ENCODE data around the gene GADD45G.

DNA sequence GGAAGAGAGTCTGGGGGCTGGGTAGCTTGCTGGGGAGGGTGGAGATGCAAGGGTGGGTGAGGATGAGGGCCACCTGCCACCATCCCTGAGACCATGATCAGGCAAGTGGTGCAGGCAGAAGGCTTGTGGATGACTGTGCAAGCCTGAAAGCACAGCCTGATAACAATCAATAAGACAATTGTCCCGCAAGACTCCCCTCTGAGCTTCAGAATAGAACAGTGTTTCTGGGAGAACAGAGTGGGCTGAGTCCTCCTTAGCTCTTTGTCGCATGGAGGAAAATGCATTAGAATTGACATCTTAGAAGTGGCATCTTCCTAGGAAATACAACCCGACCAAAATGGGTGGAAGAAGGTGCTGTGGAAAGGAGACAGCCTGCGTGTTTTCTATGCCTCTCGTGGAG, 6.6 kb downstream of the GADD45G start:
- TF ChIP-seq, protein P1, sequence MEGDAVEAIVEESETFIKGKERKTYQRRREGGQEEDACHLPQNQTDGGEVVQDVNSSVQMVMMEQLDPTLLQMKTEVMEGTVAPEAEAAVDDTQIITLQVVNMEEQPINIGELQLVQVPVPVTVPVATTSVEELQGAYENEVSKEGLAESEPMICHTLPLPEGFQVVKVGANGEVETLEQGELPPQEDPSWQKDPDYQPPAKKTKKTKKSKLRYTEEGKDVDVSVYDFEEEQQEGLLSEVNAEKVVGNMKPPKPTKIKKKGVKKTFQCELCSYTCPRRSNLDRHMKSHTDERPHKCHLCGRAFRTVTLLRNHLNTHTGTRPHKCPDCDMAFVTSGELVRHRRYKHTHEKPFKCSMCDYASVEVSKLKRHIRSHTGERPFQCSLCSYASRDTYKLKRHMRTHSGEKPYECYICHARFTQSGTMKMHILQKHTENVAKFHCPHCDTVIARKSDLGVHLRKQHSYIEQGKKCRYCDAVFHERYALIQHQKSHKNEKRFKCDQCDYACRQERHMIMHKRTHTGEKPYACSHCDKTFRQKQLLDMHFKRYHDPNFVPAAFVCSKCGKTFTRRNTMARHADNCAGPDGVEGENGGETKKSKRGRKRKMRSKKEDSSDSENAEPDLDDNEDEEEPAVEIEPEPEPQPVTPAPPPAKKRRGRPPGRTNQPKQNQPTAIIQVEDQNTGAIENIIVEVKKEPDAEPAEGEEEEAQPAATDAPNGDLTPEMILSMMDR (IDR thresholded peaks at IDR 0.05): no peak
- TF ChIP-seq POLR2A (IDR thresholded peaks at IDR 0.05): no peak

Measured in thyroid gland (tissue), 4 donors.